Ovary (tissue), 3 donors: Measurements from ENCODE around the gene ZMAT5.

Source experiments
- EP300 ChIP-seq: sonication (generic); formaldehyde crosslinking; IDR thresholded peaks from one replicate; pipeline ENCODE4 v1.6.1; 2017; ENCODE audit warnings: antibody characterized with exemption
- POLR2A ChIP-seq: fragments of 450-650 bp; IDR thresholded peaks from one replicate; pipeline ENCODE4 v1.6.1; 2017; ENCODE audit warnings: antibody characterized with exemption, mild to moderate bottlenecking, moderate library complexity
- TF ChIP-seq, protein P1 (sequence below), 3 donors: fragments of 450-650 bp in 2 of 3; fragments of 200-600 bp in 1 of 3; IDR thresholded peaks; one replicate each; pipeline versions ENCODE4 v1.5.1 to v1.8.0; 2016 to 2022; ENCODE audit warnings: antibody characterized with exemption in 3 of 3, mild to moderate bottlenecking in 1 of 3
- donor health status: DM: no; HTN: no; CAD: no.

DNA sequence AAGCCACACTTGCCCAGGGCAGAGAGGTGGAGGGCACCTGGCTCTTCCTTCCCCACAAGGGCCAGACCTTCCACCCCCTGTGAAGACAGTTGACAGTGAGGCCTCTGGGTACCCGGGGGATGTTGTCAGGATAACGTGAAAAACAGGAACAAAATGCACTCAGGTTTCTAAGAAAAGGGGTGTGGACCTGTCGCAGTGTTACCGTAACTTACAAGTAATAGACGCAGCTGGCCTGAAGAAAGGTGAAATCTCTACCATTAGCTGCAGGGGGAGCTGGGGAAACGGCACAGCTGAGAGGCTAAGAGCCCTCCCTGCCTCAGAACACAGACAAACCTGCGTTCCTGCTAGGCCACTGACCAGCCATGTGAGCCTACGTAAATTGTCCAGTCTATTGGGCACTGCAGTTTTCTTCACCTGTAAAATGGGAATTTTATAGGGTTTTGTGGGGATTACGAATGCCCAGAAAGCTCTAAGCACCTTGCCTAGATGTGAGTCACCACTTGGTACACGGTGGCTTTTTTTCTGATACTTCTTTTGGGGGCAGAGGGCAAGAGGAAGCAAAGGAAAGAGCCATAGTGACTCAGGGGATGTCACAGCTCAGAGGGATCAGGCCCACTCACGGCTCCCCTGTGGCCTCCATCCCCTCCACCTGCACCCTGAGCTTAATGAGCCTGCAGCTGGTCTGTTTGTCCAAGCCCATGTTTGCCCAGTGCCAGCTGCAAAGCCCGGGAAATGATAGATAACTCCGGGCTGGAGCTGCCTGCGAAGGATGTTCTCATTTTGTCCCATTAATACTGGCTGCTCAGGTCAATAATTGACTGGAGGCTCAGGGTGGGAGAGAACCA lies 65.4 kb downstream of the ZMAT5 start:
- TF ChIP-seq POLR2A (no peak), EP300 (no peak)
- TF ChIP-seq, protein P1, sequence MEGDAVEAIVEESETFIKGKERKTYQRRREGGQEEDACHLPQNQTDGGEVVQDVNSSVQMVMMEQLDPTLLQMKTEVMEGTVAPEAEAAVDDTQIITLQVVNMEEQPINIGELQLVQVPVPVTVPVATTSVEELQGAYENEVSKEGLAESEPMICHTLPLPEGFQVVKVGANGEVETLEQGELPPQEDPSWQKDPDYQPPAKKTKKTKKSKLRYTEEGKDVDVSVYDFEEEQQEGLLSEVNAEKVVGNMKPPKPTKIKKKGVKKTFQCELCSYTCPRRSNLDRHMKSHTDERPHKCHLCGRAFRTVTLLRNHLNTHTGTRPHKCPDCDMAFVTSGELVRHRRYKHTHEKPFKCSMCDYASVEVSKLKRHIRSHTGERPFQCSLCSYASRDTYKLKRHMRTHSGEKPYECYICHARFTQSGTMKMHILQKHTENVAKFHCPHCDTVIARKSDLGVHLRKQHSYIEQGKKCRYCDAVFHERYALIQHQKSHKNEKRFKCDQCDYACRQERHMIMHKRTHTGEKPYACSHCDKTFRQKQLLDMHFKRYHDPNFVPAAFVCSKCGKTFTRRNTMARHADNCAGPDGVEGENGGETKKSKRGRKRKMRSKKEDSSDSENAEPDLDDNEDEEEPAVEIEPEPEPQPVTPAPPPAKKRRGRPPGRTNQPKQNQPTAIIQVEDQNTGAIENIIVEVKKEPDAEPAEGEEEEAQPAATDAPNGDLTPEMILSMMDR (IDR thresholded peaks at IDR 0.05) = no peak
